Loucy (cell line): ENCODE data around the gene ELAVL2.

ENCODE experiments used
- EZH2phosphoT487 ChIP-seq: fragments of 200-600 bp; IDR thresholded peaks from 2 replicates; pipeline ENCODE4 v1.6.1; 2018; ENCODE audit warnings: antibody characterized with exemption, mild to moderate bottlenecking, moderate library complexity, borderline replicate concordance
- TF ChIP-seq, protein P1 (sequence below): fragments of 200-600 bp; sonication (generic); conservative IDR thresholded peaks from 2 replicates; pipeline ENCODE4 v1.5.1; 2014; ENCODE audit warnings: mild to moderate bottlenecking, antibody characterized with exemption, low read length

DNA sequence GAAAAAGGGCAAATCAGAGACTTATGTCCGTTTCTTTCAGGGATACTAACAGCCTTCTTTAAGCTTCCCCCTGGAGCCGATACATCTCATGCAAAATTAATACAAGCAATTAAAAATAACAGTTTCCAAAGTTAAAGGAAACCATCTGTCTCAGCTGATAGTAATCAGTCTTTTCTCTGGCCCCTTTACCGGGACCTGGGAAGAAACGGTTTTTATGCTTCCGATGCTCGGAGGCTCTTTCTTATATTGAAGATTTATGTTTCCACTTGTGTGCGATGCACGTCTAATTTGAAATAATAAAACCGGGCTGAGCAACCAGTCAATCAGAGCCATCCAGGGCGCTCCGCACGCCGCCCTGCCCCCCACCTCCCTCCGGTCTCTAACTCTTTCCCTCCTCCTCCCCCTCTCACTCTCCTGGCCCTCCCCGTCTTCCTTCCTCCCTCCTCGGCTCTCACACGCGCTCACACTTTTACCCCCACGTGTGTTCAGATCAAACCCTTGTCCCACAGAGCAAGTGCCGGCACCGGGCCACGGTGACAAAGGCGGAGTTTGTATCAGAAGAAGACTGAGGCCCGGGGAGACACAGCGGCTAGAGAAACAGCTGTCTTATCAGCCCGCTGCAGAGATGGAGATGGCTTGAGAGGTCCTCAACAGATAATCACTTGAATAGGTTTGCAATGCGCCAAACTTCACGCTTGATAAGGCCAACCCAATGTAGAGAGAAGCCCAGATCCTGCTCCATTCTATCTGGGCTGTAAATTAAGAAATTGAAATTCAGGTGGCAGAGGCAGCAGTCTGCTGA, 5.1 kb upstream of the ELAVL2 start:
- TF ChIP-seq, protein P1, sequence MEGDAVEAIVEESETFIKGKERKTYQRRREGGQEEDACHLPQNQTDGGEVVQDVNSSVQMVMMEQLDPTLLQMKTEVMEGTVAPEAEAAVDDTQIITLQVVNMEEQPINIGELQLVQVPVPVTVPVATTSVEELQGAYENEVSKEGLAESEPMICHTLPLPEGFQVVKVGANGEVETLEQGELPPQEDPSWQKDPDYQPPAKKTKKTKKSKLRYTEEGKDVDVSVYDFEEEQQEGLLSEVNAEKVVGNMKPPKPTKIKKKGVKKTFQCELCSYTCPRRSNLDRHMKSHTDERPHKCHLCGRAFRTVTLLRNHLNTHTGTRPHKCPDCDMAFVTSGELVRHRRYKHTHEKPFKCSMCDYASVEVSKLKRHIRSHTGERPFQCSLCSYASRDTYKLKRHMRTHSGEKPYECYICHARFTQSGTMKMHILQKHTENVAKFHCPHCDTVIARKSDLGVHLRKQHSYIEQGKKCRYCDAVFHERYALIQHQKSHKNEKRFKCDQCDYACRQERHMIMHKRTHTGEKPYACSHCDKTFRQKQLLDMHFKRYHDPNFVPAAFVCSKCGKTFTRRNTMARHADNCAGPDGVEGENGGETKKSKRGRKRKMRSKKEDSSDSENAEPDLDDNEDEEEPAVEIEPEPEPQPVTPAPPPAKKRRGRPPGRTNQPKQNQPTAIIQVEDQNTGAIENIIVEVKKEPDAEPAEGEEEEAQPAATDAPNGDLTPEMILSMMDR = no peak
- TF ChIP-seq EZH2phosphoT487 = no peak
